Mesendoderm (in vitro differentiated cells): ENCODE data around the gene CROCC.
A peak's percentile ranks its signal among the peaks of the same experiment; 100 is the strongest.

Experiments
- DNase-seq: peaks from one replicate; pipeline ENCODE4 v3.0.0; 2013
- H2AK5ac ChIP-seq: 2 replicates; pipeline ENCODE4 v1.6.1; 2013; ENCODE audit warnings: low read length, inconsistent platforms
- H2BK120ac ChIP-seq: 2 replicates; pipeline ENCODE4 v1.6.1; 2013; ENCODE audit warnings: low read depth, mild to moderate bottlenecking, low read length, moderate library complexity, mixed read lengths
- H2BK15ac ChIP-seq: replicated peaks from 2 replicates; pipeline ENCODE4 v1.6.1; 2013; ENCODE audit warnings: low read depth, mild to moderate bottlenecking, moderate library complexity
- H2BK5ac ChIP-seq: 2 replicates; pipeline ENCODE4 v1.6.1; 2013; ENCODE audit warnings: low read length, inconsistent platforms
- H3K18ac ChIP-seq: 2 replicates; pipeline ENCODE4 v1.6.1; 2013; ENCODE audit warnings: mild to moderate bottlenecking, low read length, mixed read lengths
- H3K23ac ChIP-seq: one replicate; pipeline ENCODE4 v1.6.1; 2013; ENCODE audit warnings: low read length
- H3K27ac ChIP-seq: 2 replicates; pipeline ENCODE4 v1.5.1; 2013; ENCODE audit warnings: low read depth, mild to moderate bottlenecking, inconsistent platforms, low read length, moderate library complexity
- H3K27me3 ChIP-seq: 2 replicates; pipeline ENCODE4 v1.6.1; 2013; ENCODE audit warnings: low read length, control low read depth, mild to moderate bottlenecking, inconsistent platforms; ENCODE audit not compliant: insufficient read depth, poor library complexity
- H3K36me3 ChIP-seq: 2 replicates; pipeline ENCODE4 v1.6.1; 2013; ENCODE audit warnings: low read length, inconsistent platforms; ENCODE audit not compliant: control insufficient read depth, insufficient read depth
- H3K4ac ChIP-seq: one replicate; pipeline ENCODE4 v1.6.1; 2013; ENCODE audit warnings: low read depth, mild to moderate bottlenecking, low read length, moderate library complexity
- H3K4me1 ChIP-seq: 2 replicates; pipeline ENCODE4 v1.6.1; 2013; ENCODE audit warnings: low read depth, low read length, inconsistent platforms; ENCODE audit not compliant: control insufficient read depth
- H3K4me2 ChIP-seq: 2 replicates; pipeline ENCODE4 v1.6.1; 2013; ENCODE audit warnings: low read length
- H3K4me3 ChIP-seq: 2 replicates; pipeline ENCODE4 v1.5.1; 2013; ENCODE audit warnings: mild to moderate bottlenecking, low read length
- H3K56ac ChIP-seq: one replicate; pipeline ENCODE4 v1.6.1; 2013; ENCODE audit warnings: low read length
- H3K79me1 ChIP-seq: 2 replicates; pipeline ENCODE4 v1.6.1; 2013; ENCODE audit warnings: low read length, inconsistent platforms
- H3K79me2 ChIP-seq: 2 replicates; pipeline ENCODE4 v1.6.1; 2013; ENCODE audit warnings: mild to moderate bottlenecking, low read length; ENCODE audit not compliant: control insufficient read depth, insufficient read depth
- H3K9ac ChIP-seq: 2 replicates; pipeline ENCODE4 v1.6.1; 2013; ENCODE audit warnings: low read length, inconsistent platforms
- H4K5ac ChIP-seq: one replicate; pipeline ENCODE4 v1.6.1; 2013; ENCODE audit warnings: low read length
- H4K8ac ChIP-seq: one replicate; pipeline ENCODE4 v1.6.1; 2013; ENCODE audit warnings: low read depth, mild to moderate bottlenecking, control low read depth, low read length, moderate library complexity
- WGBS: extraction: QIAGEN DNeasy Blood & Tissue Kit; methylation state at CpG from one replicate; pipeline ENCODE4 v1.1.7; 2013; ENCODE audit warnings: low lambda C conversion rate, missing lambda C conversion rate; ENCODE audit not compliant: insufficient coverage; ENCODE audit errors: extremely low coverage; 5-methylcytosine and 5-hydroxymethylcytosine counted together

The CROCC gene

DNA sequence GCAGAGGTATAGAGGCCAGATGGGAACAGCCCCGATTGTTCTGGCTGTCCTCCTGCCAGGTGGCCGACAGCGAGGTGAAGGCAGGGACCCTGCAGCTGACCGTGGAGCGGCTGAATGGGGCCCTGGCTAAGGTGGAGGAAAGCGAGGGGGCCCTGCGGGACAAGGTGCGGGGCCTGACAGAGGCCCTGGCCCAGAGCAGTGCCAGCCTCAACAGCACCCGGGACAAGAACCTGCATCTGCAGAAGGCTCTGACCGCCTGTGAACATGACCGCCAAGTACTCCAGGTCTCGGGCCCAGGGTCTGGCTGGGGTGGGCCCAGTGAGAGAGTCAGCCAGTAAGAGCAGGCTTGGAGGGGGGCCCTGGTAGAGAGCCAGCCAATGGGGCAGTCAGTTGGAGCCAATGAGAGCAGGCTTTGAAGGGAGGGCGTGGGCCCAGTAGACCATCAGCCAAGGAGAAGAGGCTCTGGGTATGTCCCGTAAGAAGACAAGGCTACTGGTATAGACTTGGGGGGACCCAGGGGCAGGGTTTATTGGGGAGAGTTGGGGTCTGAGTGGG, 47.4 kb downstream of the CROCC start:
- H2BK120ac ChIP-seq: no peak overlapping the region
- no peak overlapping the region for H3K56ac ChIP-seq
- H3K4ac ChIP-seq: no peak overlapping the region
- H2BK5ac ChIP-seq: no peak overlapping the region
- H3K27me3 ChIP-seq: no peaks in the 10 kb centered on the region
- no peaks in the 10 kb centered on the region for H3K79me2 ChIP-seq
- no peak overlapping the region for H3K4me3 ChIP-seq
- H3K18ac ChIP-seq: no peak overlapping the region
- H3K9ac ChIP-seq: no peak overlapping the region
- H4K5ac ChIP-seq: no peak overlapping the region
- no peaks in the 10 kb centered on the region for H3K79me1 ChIP-seq
- no CpG with 5 or more reads among the region's 14 CpGs for WGBS
- no peak overlapping the region for H3K4me2 ChIP-seq
- H3K4me1 ChIP-seq: no peaks in the 10 kb centered on the region
- no peak overlapping the region for H2BK15ac ChIP-seq
- no peak for DNase-seq
- no peak overlapping the region for H3K23ac ChIP-seq
- no peak overlapping the region for H2AK5ac ChIP-seq
- H3K27ac ChIP-seq: no peak overlapping the region
- peaks cover 3% of the 10 kb centered on the region for H3K36me3 ChIP-seq
- H4K8ac ChIP-seq: no peak overlapping the region

DNA sequence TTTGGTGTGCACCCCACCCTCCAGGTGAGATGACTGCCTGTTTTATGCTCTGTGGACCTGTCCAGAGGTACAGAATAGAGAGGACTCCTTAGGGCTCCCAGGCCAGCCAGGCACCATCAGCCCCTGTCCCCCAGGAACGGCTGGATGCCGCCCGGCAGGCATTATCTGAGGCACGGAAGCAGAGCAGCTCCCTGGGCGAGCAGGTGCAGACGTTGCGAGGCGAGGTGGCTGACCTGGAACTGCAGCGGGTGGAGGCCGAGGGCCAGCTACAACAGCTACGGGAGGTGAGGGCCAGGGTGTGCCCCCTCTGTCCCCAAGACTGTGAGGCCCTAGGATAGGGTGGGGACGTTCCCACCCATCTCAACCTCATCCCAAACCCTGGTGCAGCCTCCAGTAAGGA, 47.9 kb downstream of the CROCC start:
- H3K79me2 ChIP-seq: no peaks in the 10 kb centered on the region
- peaks cover 3% of the 10 kb centered on the region for H3K36me3 ChIP-seq
- no peaks in the 10 kb centered on the region for H3K4me1 ChIP-seq
- H2BK15ac ChIP-seq: no peak overlapping the region
- no peak overlapping the region for H4K8ac ChIP-seq
- H3K23ac ChIP-seq: no peak overlapping the region
- no peak overlapping the region for H3K4ac ChIP-seq
- no peak overlapping the region for H3K4me2 ChIP-seq
- no peaks in the 10 kb centered on the region for H3K79me1 ChIP-seq
- H4K5ac ChIP-seq: no peak overlapping the region
- H2BK5ac ChIP-seq: no peak overlapping the region
- H3K56ac ChIP-seq: no peak overlapping the region
- H2BK120ac ChIP-seq: no peak overlapping the region
- no CpG with 5 or more reads among the region's 12 CpGs for WGBS
- H3K4me3 ChIP-seq: no peak overlapping the region
- H2AK5ac ChIP-seq: no peak overlapping the region
- H3K27ac ChIP-seq: no peak overlapping the region
- H3K9ac ChIP-seq: no peak overlapping the region
- no peaks in the 10 kb centered on the region for H3K27me3 ChIP-seq
- no peak overlapping the region for H3K18ac ChIP-seq
- DNase-seq: no peak

DNA sequence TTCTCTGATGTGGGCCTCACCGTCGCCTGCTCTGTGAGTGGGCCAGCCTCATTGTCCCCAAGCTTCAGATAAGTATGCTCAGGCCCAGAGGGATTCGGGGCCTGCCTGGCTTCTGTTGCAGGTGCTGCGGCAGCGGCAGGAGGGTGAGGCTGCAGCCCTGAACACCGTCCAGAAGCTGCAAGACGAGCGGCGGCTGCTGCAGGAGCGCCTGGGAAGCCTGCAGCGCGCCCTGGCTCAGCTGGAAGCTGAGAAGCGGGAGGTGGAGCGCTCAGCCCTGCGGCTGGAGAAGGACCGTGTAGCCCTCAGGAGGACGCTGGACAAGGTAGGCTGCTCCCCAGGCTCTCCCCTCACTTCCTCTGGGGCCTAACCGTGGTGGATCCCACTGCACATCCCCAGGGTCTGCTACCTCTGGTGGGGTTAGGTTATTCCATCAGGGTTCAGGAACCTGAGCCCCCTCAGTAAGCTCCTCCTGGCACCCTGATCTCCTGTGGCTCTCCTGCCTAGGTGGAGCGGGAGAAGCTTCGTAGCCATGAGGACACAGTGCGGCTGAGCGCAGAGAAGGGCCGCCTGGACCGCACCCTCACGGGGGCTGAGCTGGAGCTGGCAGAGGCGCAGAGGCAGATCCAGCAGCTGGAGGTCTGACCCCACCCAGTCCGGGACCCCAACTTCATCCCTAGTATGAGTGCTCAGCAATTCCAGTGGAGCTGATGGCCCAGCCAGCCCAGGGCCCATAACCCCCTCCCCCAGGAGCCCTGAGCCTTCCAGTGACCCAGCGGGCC, 48.6 kb downstream of the CROCC start:
- H3K79me1 ChIP-seq: no peaks in the 10 kb centered on the region
- no CpG with 5 or more reads among the region's 28 CpGs for WGBS
- H2AK5ac ChIP-seq: no peak overlapping the region
- H3K18ac ChIP-seq: no peak overlapping the region
- DNase-seq: no peak
- H3K4me2 ChIP-seq: no peak overlapping the region
- no peak overlapping the region for H2BK5ac ChIP-seq
- H3K56ac ChIP-seq: no peak overlapping the region
- no peaks in the 10 kb centered on the region for H3K27me3 ChIP-seq
- H2BK15ac ChIP-seq: no peak overlapping the region
- no peak overlapping the region for H3K4ac ChIP-seq
- H3K27ac ChIP-seq: no peak overlapping the region
- no peak overlapping the region for H2BK120ac ChIP-seq
- no peak overlapping the region for H3K9ac ChIP-seq
- H3K36me3 ChIP-seq: peaks cover 2% of the 10 kb centered on the region
- H3K23ac ChIP-seq: no peak overlapping the region
- H4K8ac ChIP-seq: no peak overlapping the region
- H3K79me2 ChIP-seq: no peaks in the 10 kb centered on the region
- no peak overlapping the region for H4K5ac ChIP-seq
- no peaks in the 10 kb centered on the region for H3K4me1 ChIP-seq
- no peak overlapping the region for H3K4me3 ChIP-seq

DNA sequence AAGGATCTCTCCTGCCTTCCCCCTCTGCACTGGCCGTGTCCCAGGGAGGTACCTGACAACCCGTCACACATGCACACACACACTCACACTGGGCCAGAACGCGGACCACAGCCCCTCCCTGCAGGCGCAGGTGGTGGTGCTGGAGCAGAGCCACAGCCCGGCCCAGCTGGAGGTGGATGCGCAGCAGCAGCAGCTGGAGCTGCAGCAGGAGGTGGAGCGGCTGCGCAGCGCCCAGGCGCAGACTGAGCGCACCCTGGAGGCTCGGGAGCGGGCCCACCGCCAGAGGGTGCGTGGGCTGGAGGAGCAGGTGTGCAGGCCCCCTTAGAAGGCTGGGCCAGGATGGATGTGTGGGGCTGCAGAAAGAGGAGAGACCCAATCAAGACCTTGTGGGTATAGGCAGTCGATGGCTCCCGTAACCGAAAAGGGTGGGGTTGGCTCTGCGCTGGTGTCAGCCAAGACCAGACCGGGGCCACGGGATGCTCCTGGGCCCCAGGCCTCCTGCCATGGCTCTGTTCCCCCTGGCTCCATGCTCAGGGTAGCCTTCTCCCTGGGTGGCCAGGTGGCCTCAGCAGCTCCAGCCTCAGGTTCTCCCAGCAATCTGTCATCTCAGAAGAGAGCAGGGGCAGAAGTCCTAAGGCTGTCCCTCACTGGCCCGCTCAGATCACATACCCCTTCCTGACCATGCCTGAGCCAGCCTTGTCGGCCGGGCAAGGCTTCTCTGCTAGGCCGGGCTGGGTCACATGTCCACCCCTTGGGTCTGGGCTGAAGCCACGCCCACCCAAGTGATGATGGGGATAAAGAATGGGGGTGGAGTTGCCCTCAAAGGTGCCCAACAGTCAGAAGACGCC, 49.8 kb downstream of the CROCC start:
- Histone ChIP-seq H3K4ac (no peak overlapping the region), H3K79me1 (peaks cover 2% of the 10 kb centered on the region), H3K27me3 (no peaks in the 10 kb centered on the region), H3K36me3 (peaks cover 2% of the 10 kb centered on the region), H3K4me2 (no peak overlapping the region), H2BK120ac (no peak overlapping the region), H3K4me3 (no peak overlapping the region), H4K5ac (no peak overlapping the region), H3K4me1 (no peaks in the 10 kb centered on the region), H2BK15ac (no peak overlapping the region), H3K23ac (no peak overlapping the region), H3K56ac (no peak overlapping the region), H2AK5ac (no peak overlapping the region), H4K8ac (no peak overlapping the region), H3K18ac (no peak overlapping the region), H2BK5ac (no peak overlapping the region), H3K27ac (no peak overlapping the region), H3K9ac (no peak overlapping the region), H3K79me2 (no peaks in the 10 kb centered on the region)
- peak; percentile 51 for DNase-seq
- WGBS: no CpG with 5 or more reads among the region's 28 CpGs

- Histone ChIP-seq H3K9ac (no peak overlapping the region), H3K18ac (no peak overlapping the region), H4K5ac (no peak overlapping the region), H3K4me2 (no peak overlapping the region), H3K4me3 (no peak overlapping the region), H3K79me1 (peaks cover 2% of the 10 kb centered on the region), H3K4me1 (no peaks in the 10 kb centered on the region), H2BK120ac (no peak overlapping the region), H3K56ac (no peak overlapping the region), H3K27ac (no peak overlapping the region), H3K4ac (no peak overlapping the region), H3K79me2 (no peaks in the 10 kb centered on the region), H4K8ac (no peak overlapping the region), H3K23ac (no peak overlapping the region), H3K27me3 (no peaks in the 10 kb centered on the region), H2BK5ac (no peak overlapping the region), H2AK5ac (no peak overlapping the region), H2BK15ac (no peak overlapping the region), H3K36me3 (peaks cover 2% of the 10 kb centered on the region)
- no CpG with 5 or more reads among the region's 11 CpGs for WGBS
- no peak for DNase-seq
These were observed 50.6 kb downstream of the CROCC start for GRCh38 chr1:16972189-16972895.
